Right kidney (tissue), 1 donor: Measurements from ENCODE around the gene KCNH1.

Experiments
- DNase-seq: peaks from one replicate; pipeline ENCODE4 v3.0.0-alpha.2; 2016

The KCNH1 gene

GRCh38 chr1:210857705-210858104 lies 276.2 kb downstream of the KCNH1 start:
- DNase-seq, result no peak

GRCh38 chr1:210857146-210857663 lies 276.7 kb downstream of the KCNH1 start:
- no peak for DNase-seq

GRCh38 chr1:210855440-210855839 lies 278.5 kb downstream of the KCNH1 start:
- no peak for DNase-seq

- DNase-seq, result no peak
Measured at GRCh38 chr1:210853276-210853675, 280.7 kb downstream of the KCNH1 start.

- DNase-seq, result no peak
Measured at GRCh38 chr1:210850556-210850955, 283.4 kb downstream of the KCNH1 start.

- no peak for DNase-seq
Measured at GRCh38 chr1:210848474-210848873, 285.5 kb downstream of the KCNH1 start.

GRCh38 chr1:210841926-210842625 lies 291.9 kb downstream of the KCNH1 start:
- DNase-seq, result no peak

GRCh38 chr1:210830034-210831028 lies 303.6 kb downstream of the KCNH1 start:
- DNase-seq, result no peak

- DNase-seq, result no peak
Measured at GRCh38 chr1:210828996-210829596, 304.9 kb downstream of the KCNH1 start.

- DNase-seq, result no peak
Measured at GRCh38 chr1:210827481-210827880, 306.5 kb downstream of the KCNH1 start.

- no peak for DNase-seq
Measured at GRCh38 chr1:210826686-210827085, 307.3 kb downstream of the KCNH1 start.

- DNase-seq, result no peak
Measured at GRCh38 chr1:210822932-210823331, 311.0 kb downstream of the KCNH1 start.

- no peak for DNase-seq
Measured at GRCh38 chr1:210822241-210822640, 311.7 kb downstream of the KCNH1 start.

GRCh38 chr1:210821615-210822014 lies 312.3 kb downstream of the KCNH1 start:
- DNase-seq, result no peak

GRCh38 chr1:210819266-210819665 lies 314.7 kb downstream of the KCNH1 start:
- no peak for DNase-seq

GRCh38 chr1:210817385-210818275 lies 316.3 kb downstream of the KCNH1 start:
- DNase-seq, result no peak

GRCh38 chr1:210815641-210816550 lies 318.1 kb downstream of the KCNH1 start:
- no peak for DNase-seq

- DNase-seq, result no peak
Measured at GRCh38 chr1:210814382-210815123, 319.4 kb downstream of the KCNH1 start.

- DNase-seq, result no peak
Measured at GRCh38 chr1:210801501-210801900, 332.4 kb downstream of the KCNH1 start.

GRCh38 chr1:210800756-210801155 lies 333.2 kb downstream of the KCNH1 start:
- DNase-seq, result no peak
